Astrocyte (in vitro differentiated cells and primary cell): ENCODE results near the gene CBFB.

Experiments
- CTCF ChIP-seq: IDR thresholded peaks from 2 replicates; pipeline ENCODE4 v1.5.1; 2011; ENCODE audit warnings: low read depth, mild to moderate bottlenecking, inconsistent platforms, low read length, moderate library complexity; ENCODE audit not compliant: insufficient read depth
- EZH2 ChIP-seq: IDR thresholded peaks from 2 replicates; pipeline ENCODE4 v1.6.1; 2012; ENCODE audit warnings: mild to moderate bottlenecking, low read length, inconsistent platforms; ENCODE audit not compliant: insufficient read depth

- TF ChIP-seq CTCF: no peak
- TF ChIP-seq EZH2: no peak
Observed at GRCh38 chr16:67055712-67056487, 27.0 kb downstream of the CBFB start.
